ENCODE results near the gene VCL. TPM values are rescaled to one million over a fixed set of nuclear protein-coding genes. Genes with fewer than 3 reads are reported as not detected.

The VCL gene
- total RNA-seq, 1 experiment from 2014 or later: 291 TPM

GRCh38 chr10:74036474-74036873 lies 38.6 kb downstream of the VCL start:
- Mint-ChIP-seq H3K4me1 (peaks cover 41 to 52% of the 10 kb centered on the region in 2 experiments), H3K9me3 (no peaks in the 10 kb centered on the region), H3K27me3 (ENCODE audit: low read depth) (no peaks in the 10 kb centered on the region), H3K36me3 (ENCODE audit: insufficient read depth in 1 of 3, low read depth in 3 of 3) (peaks cover 1 to 22% (median 16%) of the 10 kb centered on the region in 3 experiments; a peak in 6 of 7 replicates), H3K4me3 (no peak overlapping the region), H3K27ac (no peak overlapping the region)
- no peak overlapping the region for H2AFZ ChIP-seq (ENCODE audit: low read length)
- H3K4ac ChIP-seq (ENCODE audit: low read depth, low read length): no peak overlapping the region
- no peak overlapping the region for H3K14ac ChIP-seq (ENCODE audit: insufficient read depth, low read length)
- no peak overlapping the region for H3K9ac ChIP-seq (ENCODE audit: extremely low read depth, insufficient read length, low read length)
- DNase-seq: no peak
- no peak overlapping the region for H4K8ac ChIP-seq (replicated peaks; ENCODE audit: insufficient read length, low read depth, low read length)
- H3K23me2 ChIP-seq (ENCODE audit: insufficient read length, low read depth, low read length, poor library complexity, severe bottlenecking): no peaks in the 10 kb centered on the region
- H4K91ac ChIP-seq (ENCODE audit: insufficient read length, low read depth, low read length): no peak overlapping the region
- peaks cover 11% of the 10 kb centered on the region; the same call in 1 of the 2 replicates for H3K79me2 ChIP-seq (ENCODE audit: insufficient read depth, low read length)
- no peak overlapping the region for H2BK15ac ChIP-seq (ENCODE audit: low read depth, low read length)
- WGBS (ENCODE audit: extremely low coverage, insufficient read length, low lambda C conversion rate): no CpG with 5 or more reads among the region's 4 CpGs
- H4K5ac ChIP-seq (ENCODE audit: insufficient read length, low read depth, low read length): no peak overlapping the region
- TF ChIP-seq CTCF (conservative IDR thresholded peaks at IDR 0.05): no peak
- H3K4me1 ChIP-seq (ENCODE audit: insufficient read depth, low read length): peaks cover 12% of the 10 kb centered on the region
- H3K18ac ChIP-seq (ENCODE audit: insufficient read length, low read depth, low read length): no peak overlapping the region
- no peak overlapping the region for H2BK5ac ChIP-seq (ENCODE audit: insufficient read length, low read length)
- no peaks in the 10 kb centered on the region for H4K20me1 ChIP-seq (ENCODE audit: control insufficient read depth, insufficient read depth, insufficient read length)
- H2BK20ac ChIP-seq (ENCODE audit: low read depth, low read length, poor library complexity, severe bottlenecking): no peak overlapping the region
- no peak overlapping the region for H2BK12ac ChIP-seq (ENCODE audit: insufficient read length, low read depth, low read length)
- no peak overlapping the region for H2BK120ac ChIP-seq (ENCODE audit: low read depth, low read length, poor library complexity, severe bottlenecking)
- H3K23ac ChIP-seq (ENCODE audit: insufficient read length, low read depth, low read length): no peak overlapping the region
- no peak overlapping the region for H3K56ac ChIP-seq (ENCODE audit: insufficient read length, low read depth, low read length)
- H3T11ph ChIP-seq (ENCODE audit: low read length): no peak overlapping the region
- H3K4me2 ChIP-seq (ENCODE audit: insufficient read depth, insufficient read length, low read length): no peak overlapping the region
- no peak overlapping the region for H3K27ac ChIP-seq (ENCODE audit: insufficient read length, low read depth, low read length)
- no peak overlapping the region for H2AK5ac ChIP-seq (ENCODE audit: insufficient read length, low read length)
- H3K79me1 ChIP-seq (ENCODE audit: insufficient read depth, low read depth, low read length, poor library complexity, severe bottlenecking): no peaks in the 10 kb centered on the region
- H3K27me3 ChIP-seq (ENCODE audit: insufficient read depth, low read length): no peaks in the 10 kb centered on the region
- H3K9me3 ChIP-seq (ENCODE audit: control insufficient read depth, low read depth, low read length): no peaks in the 10 kb centered on the region

All from H9 (cell line).